GM18951 (cell line): Measurements from ENCODE around the gene KLF3.

ENCODE experiments used
- POLR2A ChIP-seq: IDR thresholded peaks from 4 replicates; pipeline ENCODE4 v1.6.1; 2011; ENCODE audit warnings: mild to moderate bottlenecking; ENCODE audit not compliant: insufficient read length, insufficient read depth; ENCODE audit errors: extremely low read depth
- in situ Hi-C: fragments of 300-500 bp; cut with MboI; formaldehyde crosslinking; loops from one replicate; pipeline ENCODE4 v1.12.0; 2022; ENCODE audit warnings: low sequenced_read_pairs, mixed read lengths, inconsistent platforms; ENCODE audit not compliant: unreplicated experiment

The KLF3 gene

GRCh38 chr4:38684271-38684670 lies 20.3 kb downstream of the KLF3 start:
- no peak for TF ChIP-seq POLR2A
- in situ Hi-C loops: loop anchor here (25.0 kb wide), 1 partner anchor 622 kb away; no protein-coding TSS in a partner anchor

GRCh38 chr4:38684951-38685844 lies 21.2 kb downstream of the KLF3 start:
- in situ Hi-C loops: loop anchor here (25.0 kb wide), 1 partner anchor 623 kb away; no protein-coding TSS in a partner anchor
- TF ChIP-seq POLR2A: no peak

GRCh38 chr4:38686682-38687081 lies 22.7 kb downstream of the KLF3 start:
- in situ Hi-C loops: loop anchor here (25.0 kb wide), 1 partner anchor 624 kb away; no protein-coding TSS in a partner anchor

GRCh38 chr4:38687571-38688011 lies 23.6 kb downstream of the KLF3 start:
- TF ChIP-seq POLR2A: no peak
- in situ Hi-C loops: loop anchor here (25.0 kb wide), 1 partner anchor 625 kb away; no protein-coding TSS in a partner anchor

More at GRCh38 chr4:38686682-38687081, 22.7 kb downstream of the KLF3 start:
- no peak for TF ChIP-seq POLR2A

GRCh38 chr4:38688676-38689355 lies 24.8 kb downstream of the KLF3 start:
- TF ChIP-seq POLR2A: no peak
- in situ Hi-C loops: loop anchor here (25.0 kb wide), 1 partner anchor 627 kb away; no protein-coding TSS in a partner anchor

GRCh38 chr4:38691251-38692008 lies 27.4 kb downstream of the KLF3 start:
- in situ Hi-C loops: loop anchor here (25.0 kb wide), 1 partner anchor 629 kb away; no protein-coding TSS in a partner anchor
- TF ChIP-seq POLR2A: no peak

- TF ChIP-seq POLR2A: no peak
- in situ Hi-C loops: loop anchor here (25.0 kb wide), 1 partner anchor 630 kb away; no protein-coding TSS in a partner anchor
These were observed 28.4 kb downstream of the KLF3 start for GRCh38 chr4:38692421-38692820.

- in situ Hi-C loops: loop anchor here (25.0 kb wide), 1 partner anchor 631 kb away; no protein-coding TSS in a partner anchor
These were observed 29.6 kb downstream of the KLF3 start for GRCh38 chr4:38693569-38693968.

GRCh38 chr4:38694330-38694729 lies 30.3 kb downstream of the KLF3 start:
- in situ Hi-C loops: loop anchor here (25.0 kb wide), 1 partner anchor 632 kb away; no protein-coding TSS in a partner anchor
- no peak for TF ChIP-seq POLR2A

More at GRCh38 chr4:38693569-38693968, 29.6 kb downstream of the KLF3 start:
- no peak for TF ChIP-seq POLR2A

- no peak for TF ChIP-seq POLR2A
- in situ Hi-C loops: loop anchor here (25.0 kb wide), 1 partner anchor 634 kb away; no protein-coding TSS in a partner anchor
These were observed 31.8 kb downstream of the KLF3 start for GRCh38 chr4:38695809-38696208.

- no peak for TF ChIP-seq POLR2A
- in situ Hi-C loops: loop anchor here (25.0 kb wide), 1 partner anchor 634 kb away; no protein-coding TSS in a partner anchor
These were observed 32.7 kb downstream of the KLF3 start for GRCh38 chr4:38696697-38697096.

- in situ Hi-C loops: loop anchor here (25.0 kb wide), 1 partner anchor 636 kb away; no protein-coding TSS in a partner anchor
These were observed 34.2 kb downstream of the KLF3 start for GRCh38 chr4:38698176-38698575.

GRCh38 chr4:38699112-38699511 lies 35.1 kb downstream of the KLF3 start:
- in situ Hi-C loops: loop anchor here (25.0 kb wide), 1 partner anchor 637 kb away; no protein-coding TSS in a partner anchor
- TF ChIP-seq POLR2A: no peak

More at GRCh38 chr4:38698176-38698575, 34.2 kb downstream of the KLF3 start:
- no peak for TF ChIP-seq POLR2A
